ENCODE measurements around the gene CCDC32.

DNA sequence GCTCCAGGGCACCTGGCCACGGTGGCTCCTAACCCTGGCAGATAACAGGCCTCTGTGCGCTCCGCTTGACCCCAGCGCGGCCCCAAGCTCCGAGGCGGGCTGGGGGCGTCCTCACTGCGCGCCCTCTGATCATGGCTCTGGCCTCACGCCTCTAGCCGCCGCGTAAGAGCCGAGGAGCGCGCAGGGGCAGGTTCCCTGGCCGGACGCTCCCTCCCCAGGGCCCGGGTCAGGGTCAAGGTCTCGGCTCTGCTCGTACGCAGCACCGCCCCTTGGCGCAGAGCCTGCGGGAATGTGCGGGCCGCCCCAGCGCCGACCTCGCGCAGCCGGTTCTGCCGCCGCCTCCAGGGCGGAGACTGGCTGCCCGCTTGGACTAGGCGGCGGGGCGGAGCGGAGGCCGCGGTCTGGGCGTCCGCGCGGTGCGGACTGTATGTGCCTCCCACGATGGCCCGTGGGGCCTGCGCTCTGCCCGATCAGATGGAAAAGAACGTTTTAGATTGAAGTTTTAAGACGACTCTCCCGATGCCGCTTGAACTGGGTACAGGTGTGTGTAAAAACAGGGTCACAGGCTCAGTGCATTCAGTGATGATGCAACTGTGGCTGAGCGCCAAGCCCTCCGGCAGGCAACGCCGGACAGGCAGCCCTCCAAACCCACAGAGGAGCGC, 53.2 kb downstream of the CCDC32 start:
- TF ChIP-seq, protein P1, sequence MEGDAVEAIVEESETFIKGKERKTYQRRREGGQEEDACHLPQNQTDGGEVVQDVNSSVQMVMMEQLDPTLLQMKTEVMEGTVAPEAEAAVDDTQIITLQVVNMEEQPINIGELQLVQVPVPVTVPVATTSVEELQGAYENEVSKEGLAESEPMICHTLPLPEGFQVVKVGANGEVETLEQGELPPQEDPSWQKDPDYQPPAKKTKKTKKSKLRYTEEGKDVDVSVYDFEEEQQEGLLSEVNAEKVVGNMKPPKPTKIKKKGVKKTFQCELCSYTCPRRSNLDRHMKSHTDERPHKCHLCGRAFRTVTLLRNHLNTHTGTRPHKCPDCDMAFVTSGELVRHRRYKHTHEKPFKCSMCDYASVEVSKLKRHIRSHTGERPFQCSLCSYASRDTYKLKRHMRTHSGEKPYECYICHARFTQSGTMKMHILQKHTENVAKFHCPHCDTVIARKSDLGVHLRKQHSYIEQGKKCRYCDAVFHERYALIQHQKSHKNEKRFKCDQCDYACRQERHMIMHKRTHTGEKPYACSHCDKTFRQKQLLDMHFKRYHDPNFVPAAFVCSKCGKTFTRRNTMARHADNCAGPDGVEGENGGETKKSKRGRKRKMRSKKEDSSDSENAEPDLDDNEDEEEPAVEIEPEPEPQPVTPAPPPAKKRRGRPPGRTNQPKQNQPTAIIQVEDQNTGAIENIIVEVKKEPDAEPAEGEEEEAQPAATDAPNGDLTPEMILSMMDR (IDR thresholded peaks at IDR 0.05) = no peak
- TF ChIP-seq POLR2A (IDR thresholded peaks at IDR 0.05) = no peak

Data from uterus (tissue), 2 donors.